ENCODE data around the gene KRT40.

DNA sequence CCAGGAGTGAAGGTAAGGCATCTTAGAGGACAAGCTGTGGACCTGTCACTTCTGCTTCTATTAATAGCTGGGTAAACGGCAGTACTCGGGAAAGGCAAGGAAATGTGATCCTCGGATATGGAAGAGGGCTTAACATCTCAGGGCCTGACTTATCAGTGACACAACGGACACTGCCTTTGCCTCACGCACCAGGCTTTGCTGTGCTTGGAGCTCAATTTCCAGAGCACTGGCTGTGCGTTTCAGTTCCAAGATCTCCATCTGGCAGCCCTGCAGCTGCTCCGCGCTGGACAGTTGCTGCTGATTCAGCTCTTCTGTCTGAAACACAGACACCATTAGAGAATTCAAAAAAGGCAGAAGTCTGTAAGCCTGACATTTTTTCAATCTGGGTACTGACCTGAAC is 3.5 kb downstream of the KRT40 start:
- TF ChIP-seq CHD2 (IDR thresholded peaks at IDR 0.05; ENCODE audit: low read depth, low read length) (no peak), FOXJ3 (CRISPR knock-in tag; IDR thresholded peaks at IDR 0.05) (no peak), CBX8 (IDR thresholded peaks at IDR 0.05; ENCODE audit: borderline replicate concordance, extremely low read depth, low read depth, low read length, poor library complexity, severe bottlenecking) (no peak), CHD4 (IDR thresholded peaks at IDR 0.05; ENCODE audit: insufficient read depth, insufficient replicate concordance, low read depth, low read length, poor library complexity, severe bottlenecking) (no peak), ZNF217 (CRISPR knock-in tag; IDR thresholded peaks at IDR 0.05) (no peak), TCF7L2 (IDR thresholded peaks at IDR 0.05; ENCODE audit: low read depth, low read length) (no peak), ZNF592 (IDR thresholded peaks at IDR 0.05) (no peak), CTCF (IDR thresholded peaks at IDR 0.05 in 2 of 3, conservative IDR thresholded peaks at IDR 0.05 in 1 of 3; ENCODE audit: insufficient read depth in 2 of 3, low read depth in 1 of 3, low read length in 3 of 3) (no peak), ARNT (IDR thresholded peaks at IDR 0.05) (no peak), EP300 (IDR thresholded peaks at IDR 0.05; ENCODE audit: low read length) (no peak), KLF6 (CRISPR knock-in tag; IDR thresholded peaks at IDR 0.05; ENCODE audit: borderline replicate concordance) (no peak), FOXP4 (CRISPR knock-in tag; IDR thresholded peaks at IDR 0.05; ENCODE audit: borderline replicate concordance) (no peak)
- TF ChIP-seq, protein P1, sequence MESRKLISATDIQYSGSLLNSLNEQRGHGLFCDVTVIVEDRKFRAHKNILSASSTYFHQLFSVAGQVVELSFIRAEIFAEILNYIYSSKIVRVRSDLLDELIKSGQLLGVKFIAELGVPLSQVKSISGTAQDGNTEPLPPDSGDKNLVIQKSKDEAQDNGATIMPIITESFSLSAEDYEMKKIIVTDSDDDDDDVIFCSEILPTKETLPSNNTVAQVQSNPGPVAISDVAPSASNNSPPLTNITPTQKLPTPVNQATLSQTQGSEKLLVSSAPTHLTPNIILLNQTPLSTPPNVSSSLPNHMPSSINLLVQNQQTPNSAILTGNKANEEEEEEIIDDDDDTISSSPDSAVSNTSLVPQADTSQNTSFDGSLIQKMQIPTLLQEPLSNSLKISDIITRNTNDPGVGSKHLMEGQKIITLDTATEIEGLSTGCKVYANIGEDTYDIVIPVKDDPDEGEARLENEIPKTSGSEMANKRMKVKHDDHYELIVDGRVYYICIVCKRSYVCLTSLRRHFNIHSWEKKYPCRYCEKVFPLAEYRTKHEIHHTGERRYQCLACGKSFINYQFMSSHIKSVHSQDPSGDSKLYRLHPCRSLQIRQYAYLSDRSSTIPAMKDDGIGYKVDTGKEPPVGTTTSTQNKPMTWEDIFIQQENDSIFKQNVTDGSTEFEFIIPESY (CRISPR knock-in tag; IDR thresholded peaks at IDR 0.05) = no peak

Data from K562 (cell line).